Head of caudate nucleus (tissue), 42 donors: ENCODE measurements around the gene C17orf75.
"Not testable (repeated sequence)": the region's sequence is repeated elsewhere in the genome, so short reads cannot be mapped to it uniquely, and the experiment has no call there.

Experiments used
- DNase-seq, 42 donors: peaks; one replicate each; pipeline versions ENCODE4 v3.0.0 to v3.0.0-alpha.2; 2020 to 2021; ENCODE audit warnings: mixed read lengths in 7 of 42
- intact Hi-C: fragments of 100-400 bp; cut with DNase I; formaldehyde crosslinking; loops from one replicate; pipeline ENCODE4 v1.15.0; 2022

The C17orf75 gene

GRCh38 chr17:32341857-32342602 is at the start of gene C17orf75:
Gene C17orf75, minus strand, starts transcription at chr17:32342173. Its CDS starts 34 bp downstream, at chr17:32342139.
- DNase-seq = peak; percentile 61 to 95 (median 86)
- intact Hi-C loops = no loop called here

- intact Hi-C loops = no loop called here
- DNase-seq = no peak
Measured at GRCh38 chr17:32388613-32389459, 46.9 kb upstream of the C17orf75 start.

- intact Hi-C loops, DNase-seq: not testable (repeated sequence)
Measured at GRCh38 chr17:32388128-32388527, 46.2 kb upstream of the C17orf75 start.

- intact Hi-C loops = no loop called here
- DNase-seq = no peak
Measured at GRCh38 chr17:32386844-32387243, 44.9 kb upstream of the C17orf75 start.

- DNase-seq = no peak
- intact Hi-C loops = no loop called here
Measured at GRCh38 chr17:32385971-32386370, 44.0 kb upstream of the C17orf75 start.

- no peak for DNase-seq
- intact Hi-C loops = no loop called here
Measured at GRCh38 chr17:32385121-32385520, 43.1 kb upstream of the C17orf75 start.

GRCh38 chr17:32383926-32384434 is 42.0 kb upstream of the C17orf75 start:
- intact Hi-C loops = no loop called here
- no peak for DNase-seq

GRCh38 chr17:32382526-32383223 is 40.7 kb upstream of the C17orf75 start:
- intact Hi-C loops = no loop called here

GRCh38 chr17:32370426-32370825 is 28.5 kb upstream of the C17orf75 start:
- intact Hi-C loops = no loop called here
- no peak for DNase-seq

More at GRCh38 chr17:32382526-32383223, 40.7 kb upstream of the C17orf75 start:
- DNase-seq = no peak

GRCh38 chr17:32361270-32361669 is 19.3 kb upstream of the C17orf75 start:
- no peak for DNase-seq
- intact Hi-C loops = no loop called here

GRCh38 chr17:32357615-32358014 is 15.6 kb upstream of the C17orf75 start:
- intact Hi-C loops = loop anchor here (10.0 kb wide), 1 partner anchor 87 kb away; the partner anchor contains the start of gene PSMD11
- no peak for DNase-seq

GRCh38 chr17:32356750-32357149 is 14.8 kb upstream of the C17orf75 start:
- intact Hi-C loops = loop anchor here (10.0 kb wide), 1 partner anchor 88 kb away; the partner anchor contains the start of gene PSMD11
- DNase-seq = no peak

- intact Hi-C loops = loop anchor here (10.0 kb wide), 1 partner anchor 88 kb away; the partner anchor contains the start of gene PSMD11
- DNase-seq = no peak
Measured at GRCh38 chr17:32356378-32356743, 14.4 kb upstream of the C17orf75 start.

GRCh38 chr17:32355649-32356377 is 13.8 kb upstream of the C17orf75 start:
- intact Hi-C loops = loop anchor here (10.0 kb wide), 1 partner anchor 89 kb away; the partner anchor contains the start of gene PSMD11
- no peak for DNase-seq

GRCh38 chr17:32352734-32353133 is 10.8 kb upstream of the C17orf75 start:
- not testable (repeated sequence) for DNase-seq
- intact Hi-C loops = loop anchor here (10.0 kb wide), 1 partner anchor 92 kb away; the partner anchor contains the start of gene PSMD11

- peak in 16 of 42 donors; percentile 14 to 64 (median 33) for DNase-seq
- intact Hi-C loops = loop anchor here (10.0 kb wide), 1 partner anchor 94 kb away; the partner anchor contains the start of gene PSMD11
Measured at GRCh38 chr17:32350666-32351418, 8.9 kb upstream of the C17orf75 start.

- intact Hi-C loops = loop anchor here (10.0 kb wide), 1 partner anchor 95 kb away; the partner anchor contains the start of gene PSMD11
- peak; percentile 88 to 98 (median 94) for DNase-seq
Measured at GRCh38 chr17:32349854-32350665, 8.1 kb upstream of the C17orf75 start, which contains the start of gene ZNF207. Gene ZNF207, plus strand, starts transcription at chr17:32350157. Its CDS starts 129 bp downstream, at chr17:32350286.
